GM18498 (cell line): ENCODE measurements around the gene HMGXB4.

Experiments used
- ATAC-seq: cut with Tn5 transposase; IDR thresholded peaks from one replicate; pipeline ENCODE4 v1.9.1; 2021; ENCODE audit warnings: mild to moderate bottlenecking, moderate library complexity; ENCODE audit not compliant: unreplicated experiment

Gene HMGXB4

DNA sequence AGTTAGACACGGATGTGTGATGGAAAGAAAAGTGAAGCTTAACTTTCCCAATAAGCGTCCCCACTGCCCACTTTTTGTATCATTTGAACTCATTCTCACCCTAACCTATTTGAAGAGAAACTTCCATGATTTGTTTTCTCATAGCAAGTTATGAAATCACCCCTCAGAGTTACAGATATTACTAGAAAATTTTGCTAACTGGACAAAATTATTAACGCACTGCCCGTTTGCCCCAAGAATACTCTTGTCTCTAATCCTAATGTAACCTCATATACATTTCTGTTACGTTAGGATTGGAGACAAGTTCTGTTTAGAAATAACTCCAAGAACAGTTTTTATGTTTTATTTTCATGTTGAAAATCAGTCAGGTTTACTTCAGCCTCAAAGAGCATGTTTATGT, 67.9 kb downstream of the HMGXB4 start:
- ATAC-seq = no peak

DNA sequence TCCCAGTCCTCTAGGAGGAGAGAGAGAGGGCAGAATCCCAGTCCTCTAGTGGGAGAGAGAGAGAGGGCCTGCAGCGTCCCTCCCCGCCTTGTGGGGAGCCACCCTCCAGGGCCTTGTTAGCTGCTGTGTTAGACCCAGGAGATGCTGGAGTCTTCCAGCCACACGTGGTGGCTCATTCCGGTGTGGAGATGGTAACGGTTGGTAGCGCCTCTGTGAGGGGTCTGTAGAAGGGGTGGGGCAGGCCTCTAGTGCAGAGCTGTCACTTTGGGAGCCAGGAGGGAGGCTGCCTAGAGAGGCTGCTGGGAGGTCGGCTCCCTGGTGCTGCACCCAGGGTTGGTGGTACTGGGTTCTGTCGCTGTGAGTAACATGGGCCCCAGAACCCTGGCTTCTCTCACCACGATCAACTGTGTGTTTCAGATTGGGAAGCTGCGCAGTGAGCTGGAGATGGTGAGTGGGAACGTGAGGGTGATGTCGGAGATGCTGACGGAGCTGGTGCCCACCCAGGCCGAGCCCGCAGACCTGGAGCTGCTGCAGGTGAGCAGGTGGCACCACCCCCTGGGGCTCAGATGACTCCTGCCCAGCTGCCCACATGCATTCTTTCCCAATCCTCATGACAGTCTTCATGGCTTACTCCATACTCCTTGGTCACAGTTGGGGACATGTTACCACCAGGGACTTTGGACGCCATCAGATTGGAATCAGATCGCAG, 69.7 kb downstream of the HMGXB4 start:
- no peak for ATAC-seq

- no peak for ATAC-seq
These were observed 70.6 kb downstream of the HMGXB4 start for GRCh38 chr22:35327690-35328471.

DNA sequence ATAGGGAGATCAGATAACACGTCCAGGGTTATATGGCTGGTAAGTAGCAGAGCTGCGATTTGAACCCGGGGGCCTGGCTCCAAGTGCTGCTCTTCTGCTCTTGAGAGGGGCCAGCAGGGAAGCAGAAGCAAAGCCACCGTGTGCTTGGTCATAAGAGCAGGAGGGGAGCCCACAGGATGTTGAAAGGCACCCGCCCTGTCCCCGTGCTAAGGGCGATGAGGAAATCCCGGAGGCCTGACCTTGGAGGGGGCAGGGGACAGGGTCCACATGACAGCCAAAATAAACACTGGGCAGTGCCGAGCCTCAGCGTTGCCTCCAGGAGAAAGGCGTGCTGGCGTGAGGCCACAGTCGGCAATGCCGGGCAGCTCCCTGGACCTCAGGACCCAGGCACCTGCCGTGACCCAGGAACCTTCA, 71.2 kb downstream of the HMGXB4 start:
- ATAC-seq = no peak

- ATAC-seq = no peak
These were observed 72.0 kb downstream of the HMGXB4 start for GRCh38 chr22:35329114-35329847.

DNA sequence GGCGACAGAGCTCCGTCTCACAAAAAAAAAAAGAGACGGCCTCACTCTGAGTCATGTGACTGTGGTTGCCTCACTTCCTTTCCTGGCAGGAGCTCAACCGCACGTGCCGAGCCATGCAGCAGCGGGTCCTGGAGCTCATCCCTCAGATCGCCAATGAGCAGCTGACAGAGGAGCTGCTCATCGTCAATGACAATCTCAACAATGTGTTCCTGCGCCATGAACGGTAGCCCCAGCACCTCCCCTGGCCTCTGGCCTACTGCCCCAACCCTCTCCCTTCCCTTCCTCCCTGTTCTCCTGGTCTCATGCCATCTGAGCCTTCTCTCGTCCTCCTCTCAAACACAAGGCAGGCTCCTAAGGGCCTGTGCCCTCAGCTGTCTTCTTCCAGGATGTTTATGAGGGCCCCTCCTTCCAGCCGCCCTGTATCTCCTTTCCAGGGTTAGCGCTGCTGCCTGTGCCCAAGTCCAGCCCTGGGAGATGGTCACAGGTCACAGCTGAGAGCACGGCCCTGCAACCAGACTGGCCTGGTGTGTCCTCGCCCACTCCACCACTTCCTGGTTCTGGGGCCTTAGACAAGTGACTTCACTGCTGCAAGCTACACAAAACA, 73.1 kb downstream of the HMGXB4 start:
- ATAC-seq = no peak

DNA sequence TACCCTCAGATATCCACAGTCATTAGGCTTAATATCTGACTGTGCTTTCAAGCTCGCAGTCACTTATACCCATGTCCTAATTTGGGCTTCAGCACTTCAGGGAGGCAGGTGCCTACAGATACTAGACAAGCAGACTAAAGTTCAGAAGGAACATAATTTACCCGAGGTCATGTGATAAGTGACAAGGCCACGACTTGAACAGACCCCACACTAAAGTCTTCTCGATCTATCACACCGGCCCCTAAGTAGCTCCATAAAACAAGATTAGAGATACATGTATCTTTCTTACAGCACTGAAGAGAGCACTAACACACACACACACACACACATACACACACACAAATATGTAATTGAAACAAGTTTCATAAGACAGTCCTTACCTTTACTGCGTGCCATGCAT, 75.0 kb downstream of the HMGXB4 start:
- no peak for ATAC-seq

- ATAC-seq = no peak
These were observed 75.9 kb downstream of the HMGXB4 start for GRCh38 chr22:35333220-35333619.

DNA sequence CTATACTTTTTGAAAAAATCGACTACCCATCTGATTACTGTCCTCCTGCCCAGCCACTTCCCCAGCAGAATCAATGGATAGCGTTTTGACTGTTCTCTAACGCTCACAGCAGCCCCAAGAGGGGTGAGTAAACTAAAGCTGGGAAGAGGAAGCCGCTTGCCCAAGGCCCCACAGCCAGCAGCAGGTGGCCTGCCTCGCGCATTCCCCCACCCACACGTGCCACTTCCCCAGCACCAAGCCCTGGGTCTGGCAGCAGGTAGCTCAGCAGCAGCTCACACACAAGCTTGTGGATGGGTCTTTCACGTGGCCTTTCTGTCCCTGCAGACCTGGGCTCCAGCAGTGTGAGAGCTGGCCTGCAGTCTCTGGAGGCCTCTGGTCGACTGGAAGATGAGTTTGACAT, 76.7 kb downstream of the HMGXB4 start:
- ATAC-seq = no peak

DNA sequence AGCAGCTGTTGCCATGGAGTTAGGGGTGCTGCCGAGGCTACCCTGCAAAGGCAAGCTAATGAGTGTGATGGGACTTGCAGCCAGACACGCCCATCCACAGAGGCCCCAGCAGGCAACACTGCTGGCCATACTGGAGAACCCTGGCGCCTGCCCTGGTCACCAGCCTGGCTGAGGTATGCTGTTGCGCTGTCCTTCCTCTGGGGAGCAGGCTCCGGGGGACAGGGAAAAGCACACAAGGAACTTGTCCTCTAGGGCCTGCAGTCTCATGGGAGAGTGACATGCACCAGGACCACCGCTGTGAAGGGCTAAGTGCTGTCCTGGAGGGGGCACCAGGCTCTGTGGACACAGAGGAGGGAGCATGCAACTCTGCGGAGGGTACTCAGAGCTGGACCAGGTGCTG, 78.2 kb downstream of the HMGXB4 start:
- ATAC-seq = no peak

DNA sequence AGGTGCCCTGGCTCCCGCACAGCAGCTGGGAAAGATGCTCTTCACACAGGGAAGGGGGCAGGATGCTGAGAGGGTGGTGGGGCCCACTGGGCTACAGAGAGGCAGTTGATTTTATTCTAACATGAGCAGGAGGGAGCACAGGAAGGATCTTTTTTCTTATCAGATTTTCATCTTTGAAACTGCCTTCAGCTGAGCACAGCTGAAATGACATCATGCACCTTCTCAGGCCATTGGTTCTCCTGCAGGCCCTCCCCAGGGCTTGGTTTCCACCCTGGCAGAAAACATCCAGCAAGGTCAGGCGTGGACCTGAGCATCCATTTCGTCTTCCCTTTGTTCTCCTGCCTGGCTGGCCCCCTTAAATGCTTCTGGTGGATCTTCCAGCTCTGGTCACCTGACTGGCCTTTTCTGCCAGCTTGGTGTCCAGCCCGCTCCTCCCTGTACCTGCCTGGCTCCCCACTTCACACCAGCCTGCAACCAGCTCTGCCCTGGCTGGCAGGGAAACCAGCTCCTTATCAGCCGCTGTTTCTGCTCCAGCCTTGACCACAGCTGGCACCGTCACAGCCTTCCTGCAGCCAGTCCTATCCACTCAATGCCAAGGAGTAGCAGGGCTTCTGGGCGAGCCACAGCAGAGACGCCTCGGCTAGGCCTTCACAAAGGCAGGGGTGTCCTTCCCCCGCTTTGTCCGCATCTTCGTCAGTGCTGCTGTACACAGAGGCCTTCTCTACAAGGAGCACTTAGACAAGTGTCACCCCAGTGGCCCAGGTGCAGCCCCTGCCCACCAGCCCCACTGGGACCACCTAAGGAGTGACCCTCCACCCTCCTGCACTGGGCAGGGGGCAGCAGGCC, 78.9 kb downstream of the HMGXB4 start:
- ATAC-seq = no peak

- no peak for ATAC-seq
These were observed 80.6 kb downstream of the HMGXB4 start for GRCh38 chr22:35337932-35338331.

DNA sequence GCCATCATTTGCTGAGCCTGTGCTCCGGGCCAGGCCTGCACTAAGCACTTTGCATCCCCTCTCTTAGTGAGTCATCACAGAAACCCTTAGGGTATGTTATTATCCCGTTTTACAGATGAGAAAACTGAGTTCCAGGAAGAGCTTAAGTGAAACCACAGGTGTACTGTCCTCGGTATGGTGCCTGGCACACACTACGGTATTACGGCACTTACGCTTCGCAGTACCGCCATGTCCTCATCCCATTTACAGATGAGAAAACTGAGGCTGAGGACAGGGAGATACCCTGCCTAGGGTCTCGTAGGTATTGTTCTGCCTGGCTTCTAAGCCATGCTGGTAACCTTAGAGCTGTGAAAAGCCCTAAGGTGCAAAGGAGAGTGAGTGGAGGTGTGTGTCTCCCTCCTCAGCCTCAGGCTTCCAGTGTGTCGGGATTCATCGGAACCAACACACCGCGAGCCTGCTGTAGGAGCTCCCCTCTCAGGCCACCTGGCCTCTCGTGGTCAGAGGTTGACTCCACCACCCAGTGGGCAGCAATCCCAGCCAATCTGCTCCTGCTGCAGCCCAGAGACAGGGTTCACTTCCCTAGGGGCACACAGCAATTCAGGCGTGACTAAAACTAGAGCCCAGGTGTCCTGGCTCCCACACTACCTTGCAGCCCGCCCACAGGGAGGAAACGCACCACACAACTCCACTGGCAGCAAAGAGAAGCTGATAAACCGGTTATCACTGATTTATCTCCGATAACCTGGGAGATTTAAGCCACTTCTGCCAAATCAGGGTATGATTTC, 84.0 kb downstream of the HMGXB4 start:
- no peak for ATAC-seq

DNA sequence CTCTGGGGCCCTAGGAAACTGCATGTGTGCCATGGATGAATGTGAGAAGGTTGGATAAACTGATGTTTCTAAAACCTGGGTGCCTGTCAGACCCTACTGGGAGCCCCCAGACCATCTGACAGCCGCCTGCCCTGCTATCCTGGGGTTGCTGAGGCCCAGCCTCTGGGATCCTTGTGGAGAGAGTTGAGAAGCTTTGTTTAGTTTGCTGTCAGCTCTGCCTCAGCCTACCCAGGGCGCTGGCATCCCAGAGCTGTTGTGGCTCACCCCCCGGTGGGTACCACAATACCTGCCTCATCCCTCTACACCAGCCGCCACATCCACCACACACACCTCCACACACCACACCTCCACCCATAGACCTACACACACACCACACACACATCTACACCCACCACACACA, 85.1 kb downstream of the HMGXB4 start:
- ATAC-seq = no peak

DNA sequence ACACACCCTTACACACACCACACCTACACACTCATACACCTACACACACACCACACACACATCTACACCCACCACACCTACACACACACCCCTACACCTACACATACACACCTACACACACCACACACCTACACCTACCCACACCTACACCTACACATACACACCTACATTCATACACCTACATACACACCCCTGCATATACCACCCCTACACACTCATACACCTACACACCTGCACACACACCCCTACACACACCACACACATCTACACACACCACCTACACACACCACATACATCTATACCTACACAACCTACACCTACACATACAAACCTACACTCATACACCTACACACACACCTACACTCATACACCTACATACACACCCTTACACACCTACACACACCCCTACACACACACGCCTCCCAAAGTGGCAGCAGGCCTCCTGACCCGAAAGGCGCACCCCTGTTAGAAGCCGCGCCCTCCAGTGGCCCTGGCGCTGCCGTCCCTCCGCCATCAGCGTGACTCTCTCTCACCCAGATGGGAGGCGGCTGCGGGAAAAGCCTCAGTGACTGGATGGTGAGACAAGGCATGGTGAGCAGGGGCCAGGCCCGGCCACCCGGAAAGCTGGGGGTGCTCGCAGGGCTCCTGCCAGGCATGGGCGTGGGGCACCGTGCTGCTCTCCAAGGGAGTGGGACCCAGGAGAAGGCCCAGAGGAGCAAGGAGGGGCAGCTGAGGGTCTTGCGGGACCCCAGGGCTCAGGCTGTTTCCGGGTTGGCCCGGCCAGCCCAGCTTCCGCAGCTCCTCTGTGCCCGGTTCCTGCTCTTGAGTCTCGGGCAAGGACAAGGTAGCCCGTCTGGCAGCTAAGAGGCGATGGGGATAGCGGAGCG, 86.6 kb downstream of the HMGXB4 start:
- ATAC-seq = no peak

DNA sequence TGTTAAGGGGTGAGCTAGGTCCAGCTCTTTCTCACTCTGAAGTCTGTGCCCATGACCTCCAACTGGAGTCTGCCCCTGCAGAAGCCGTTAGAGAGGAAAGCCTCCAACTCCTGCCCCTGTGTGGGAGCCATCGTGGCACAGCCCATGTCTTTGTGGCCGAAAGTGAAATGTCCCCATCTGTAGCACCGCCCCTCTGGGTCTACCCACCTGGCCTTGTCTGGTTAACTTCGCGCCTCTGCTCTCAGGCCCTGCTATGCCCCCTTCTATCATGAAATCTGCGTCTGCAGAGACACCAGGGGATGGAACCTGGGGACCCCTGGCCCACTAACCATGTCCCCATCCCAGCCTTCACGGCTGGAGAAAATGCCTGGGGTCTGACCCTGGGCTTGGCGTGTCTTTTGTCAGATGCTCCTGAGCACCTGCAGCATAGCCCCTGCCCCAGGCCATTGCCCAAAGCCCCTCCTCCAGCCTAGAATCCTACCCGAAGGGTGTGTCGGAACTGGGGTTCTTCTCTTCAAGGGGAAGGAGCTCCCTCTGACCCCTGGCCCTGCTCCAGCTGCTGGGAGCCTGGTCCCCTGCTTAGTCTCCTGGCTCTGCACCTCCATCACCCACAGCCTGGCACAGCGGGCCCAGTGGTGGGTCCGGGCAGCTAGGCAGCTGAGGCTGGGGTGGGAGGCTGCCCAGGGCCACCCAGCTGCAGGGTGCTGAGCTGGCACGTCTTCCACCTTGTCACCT, 87.8 kb downstream of the HMGXB4 start:
- ATAC-seq = no peak
